BLaER1 (cell line): ENCODE results near the gene OSBPL10.
"Not testable (repeated sequence)": the region's sequence is repeated elsewhere in the genome, so short reads cannot be mapped to it uniquely, and the experiment has no call there.

Experiments used
- H3K27ac ChIP-seq: shearing (Covaris generic); formaldehyde crosslinking; 2 replicates; pipeline ENCODE4 v1.8.1; 2022
- H3K27me3 ChIP-seq: shearing (Covaris generic); formaldehyde crosslinking; 2 replicates; pipeline ENCODE4 v1.8.1; 2022
- H3K36me3 ChIP-seq: shearing (Covaris generic); formaldehyde crosslinking; 2 replicates; pipeline ENCODE4 v1.8.1; 2022
- H3K4me1 ChIP-seq: shearing (Covaris generic); formaldehyde crosslinking; 2 replicates; pipeline ENCODE4 v1.8.1; 2022
- H3K4me2 ChIP-seq: shearing (Covaris generic); formaldehyde crosslinking; 2 replicates; pipeline ENCODE4 v1.8.1; 2022
- H3K4me3 ChIP-seq: shearing (Covaris generic); formaldehyde crosslinking; 2 replicates; pipeline ENCODE4 v1.8.1; 2022
- H3K9ac ChIP-seq: shearing (Covaris generic); formaldehyde crosslinking; 2 replicates; pipeline ENCODE4 v1.8.1; 2022
- H3K9me3 ChIP-seq: shearing (Covaris generic); formaldehyde crosslinking; 2 replicates; pipeline ENCODE4 v1.8.1; 2022
- H4K20me1 ChIP-seq: shearing (Covaris generic); formaldehyde crosslinking; 2 replicates; pipeline ENCODE4 v1.8.1; 2022
- Cebpa-rat ChIP-seq: shearing (Covaris generic); IDR thresholded peaks from 2 replicates; pipeline ENCODE4 v1.8.1; 2022

OSBPL10 gene, protein sequence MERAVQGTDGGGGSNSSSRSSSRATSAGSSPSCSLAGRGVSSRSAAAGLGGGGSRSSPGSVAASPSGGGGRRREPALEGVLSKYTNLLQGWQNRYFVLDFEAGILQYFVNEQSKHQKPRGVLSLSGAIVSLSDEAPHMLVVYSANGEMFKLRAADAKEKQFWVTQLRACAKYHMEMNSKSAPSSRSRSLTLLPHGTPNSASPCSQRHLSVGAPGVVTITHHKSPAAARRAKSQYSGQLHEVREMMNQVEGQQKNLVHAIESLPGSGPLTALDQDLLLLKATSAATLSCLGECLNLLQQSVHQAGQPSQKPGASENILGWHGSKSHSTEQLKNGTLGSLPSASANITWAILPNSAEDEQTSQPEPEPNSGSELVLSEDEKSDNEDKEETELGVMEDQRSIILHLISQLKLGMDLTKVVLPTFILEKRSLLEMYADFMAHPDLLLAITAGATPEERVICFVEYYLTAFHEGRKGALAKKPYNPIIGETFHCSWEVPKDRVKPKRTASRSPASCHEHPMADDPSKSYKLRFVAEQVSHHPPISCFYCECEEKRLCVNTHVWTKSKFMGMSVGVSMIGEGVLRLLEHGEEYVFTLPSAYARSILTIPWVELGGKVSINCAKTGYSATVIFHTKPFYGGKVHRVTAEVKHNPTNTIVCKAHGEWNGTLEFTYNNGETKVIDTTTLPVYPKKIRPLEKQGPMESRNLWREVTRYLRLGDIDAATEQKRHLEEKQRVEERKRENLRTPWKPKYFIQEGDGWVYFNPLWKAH

DNA sequence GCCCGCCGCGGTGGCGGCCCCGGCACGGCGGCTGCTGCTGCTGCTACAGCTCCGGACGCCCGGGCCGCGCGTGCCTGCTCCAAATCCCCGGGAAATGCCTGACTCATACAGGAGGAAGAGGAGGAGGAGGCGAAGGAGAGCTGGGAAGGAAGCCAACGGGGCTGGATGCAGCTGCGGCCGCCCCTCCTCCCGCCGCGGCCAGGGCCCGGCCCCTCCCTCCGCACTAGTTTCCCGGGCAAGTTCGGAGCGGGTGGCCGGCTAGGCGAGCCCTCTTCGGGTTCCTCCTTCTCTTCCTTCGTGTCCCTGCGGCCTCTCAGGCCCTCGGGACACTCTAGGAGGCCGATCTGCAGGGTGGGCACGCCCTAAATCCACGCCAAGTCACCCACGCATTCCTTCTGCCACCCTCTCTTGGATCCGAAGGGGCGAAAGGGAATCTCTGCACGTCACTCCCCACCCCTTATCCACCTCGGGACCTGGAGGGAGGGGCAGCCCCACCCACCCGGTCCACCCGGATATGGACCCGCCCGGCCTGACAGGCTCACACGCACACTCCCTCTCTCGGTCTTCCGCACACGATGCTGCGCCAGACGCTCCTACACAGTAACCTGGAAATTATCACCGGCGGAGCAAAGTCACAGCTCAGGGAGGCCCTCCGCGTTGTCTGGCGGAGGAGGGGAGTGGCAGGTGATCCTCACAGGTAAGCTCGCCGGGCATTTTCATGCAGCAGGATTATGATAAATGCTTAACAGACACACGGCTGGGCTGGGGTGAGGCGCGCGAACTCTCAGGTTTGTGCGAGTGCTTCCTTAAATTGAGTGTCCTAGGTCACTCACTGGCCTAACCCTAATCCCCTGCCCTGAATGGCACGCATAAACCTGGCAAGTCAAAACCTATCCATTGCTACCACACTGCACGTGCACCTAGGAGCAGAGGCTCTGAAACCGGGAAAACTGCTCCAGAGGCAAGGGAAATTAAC is at the start of gene OSBPL10, which contains the start of gene ZNF860:
OSBPL10 (minus strand) TSS at position 57 of the 976 bp plus-strand sequence. CDS start 83 bp downstream, outside the sequence.
ZNF860 (plus strand) TSS at position 545 of the 976 bp plus-strand sequence. CDS start 7,330 bp downstream, outside the sequence.
- Histone ChIP-seq H3K4me1 (peaks cover 14% of the 10 kb centered on the region; the same call in 1 of the 2 replicates), H4K20me1 (no peaks in the 10 kb centered on the region), H3K9ac (peak within 1 kb of the TSS; percentile 69), H3K27ac (no peak within 1 kb of the TSS), H3K9me3 (no peaks in the 10 kb centered on the region), H3K36me3 (no peaks in the 10 kb centered on the region), H3K27me3 (peaks cover 54% of the 10 kb centered on the region), H3K4me3 (peak within 1 kb of the TSS; percentile 76), H3K4me2 (peak within 1 kb of the TSS; percentile 99)
- TF ChIP-seq Cebpa-rat: no peak

DNA sequence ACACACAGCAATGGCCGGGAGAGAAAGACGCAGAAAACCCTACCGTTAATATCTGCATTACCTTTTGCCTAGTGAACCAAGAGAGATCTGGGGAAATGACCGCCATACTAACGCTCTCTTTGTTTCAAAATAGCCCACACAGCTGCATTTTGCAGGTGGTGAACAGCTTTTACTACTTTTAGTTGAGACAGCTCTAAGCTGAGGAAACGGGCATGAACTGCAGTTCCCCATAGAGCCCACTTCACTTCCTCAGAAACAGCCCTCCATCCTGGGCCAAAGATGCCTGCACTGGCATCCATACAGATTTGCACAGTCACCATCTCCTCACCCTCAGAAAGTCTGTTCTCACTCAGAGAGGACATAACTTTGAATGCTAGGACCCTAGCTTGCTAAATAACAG is 45.5 kb upstream of the OSBPL10 start:
- Histone ChIP-seq H3K9me3 (peaks cover 20% of the 10 kb centered on the region), H3K9ac (peak overlapping the region; percentile 64), H3K27ac (peak overlapping the region; percentile 91), H3K4me1 (peaks cover 55% of the 10 kb centered on the region), H3K4me3 (peak overlapping the region; percentile 15; the same call in 1 of the 2 replicates), H3K4me2 (peak overlapping the region; percentile 68), H3K27me3 (no peaks in the 10 kb centered on the region), H4K20me1 (no peaks in the 10 kb centered on the region), H3K36me3 (no peaks in the 10 kb centered on the region)
- TF ChIP-seq Cebpa-rat: no peak

DNA sequence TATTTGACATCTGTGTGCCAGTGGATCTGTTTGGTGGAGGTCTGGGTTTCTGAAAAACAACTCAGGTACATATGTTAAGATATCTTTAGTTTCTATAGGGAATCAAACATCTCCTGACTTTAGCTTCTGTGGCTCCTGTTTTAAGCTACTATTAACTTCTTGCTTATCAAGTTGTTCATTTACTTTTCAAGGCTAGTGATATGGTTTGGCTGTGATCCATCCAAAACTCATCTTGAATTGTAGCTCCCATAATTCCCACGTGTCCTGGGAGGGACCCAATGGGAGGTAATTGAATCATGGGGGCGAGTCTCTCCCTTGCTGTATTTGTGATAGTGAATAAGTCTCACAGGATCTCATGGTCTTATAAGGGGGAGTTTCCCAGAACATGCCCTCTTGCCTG is 41.9 kb upstream of the OSBPL10 start:
- Histone ChIP-seq H3K4me2 (no peak overlapping the region), H3K4me3 (no peak overlapping the region), H4K20me1 (no peaks in the 10 kb centered on the region), H3K27me3 (no peaks in the 10 kb centered on the region), H3K4me1 (peaks cover 61% of the 10 kb centered on the region), H3K9me3 (peaks cover 13% of the 10 kb centered on the region; the same call in 1 of the 2 replicates), H3K9ac (no peak overlapping the region), H3K27ac (no peak overlapping the region), H3K36me3 (no peaks in the 10 kb centered on the region)
- TF ChIP-seq Cebpa-rat: no peak

DNA sequence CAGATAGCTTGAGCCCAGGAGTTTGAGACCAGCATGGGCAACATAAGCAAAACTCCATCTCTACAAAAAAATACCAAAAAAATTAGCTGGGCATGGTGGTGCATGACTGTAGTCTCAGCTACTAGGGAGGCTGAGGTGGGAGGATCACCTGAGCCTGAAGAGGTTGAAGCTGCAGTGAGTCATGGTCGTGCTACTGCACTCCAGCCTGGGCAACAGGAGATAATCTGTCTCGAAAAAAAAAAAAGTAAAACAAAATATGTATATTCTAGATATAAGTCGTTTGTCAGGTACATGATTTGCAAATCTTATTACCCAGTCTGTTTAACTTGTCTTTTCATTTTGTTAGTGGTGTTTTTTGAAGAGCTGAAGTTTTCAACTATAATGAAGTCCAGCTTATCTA is 40.7 kb upstream of the OSBPL10 start:
- no peaks in the 10 kb centered on the region for H4K20me1 ChIP-seq
- H3K4me2 ChIP-seq: no peak overlapping the region
- H3K4me3 ChIP-seq: no peak overlapping the region
- H3K27me3 ChIP-seq: no peaks in the 10 kb centered on the region
- H3K9me3 ChIP-seq: peaks cover 11% of the 10 kb centered on the region; the same call in 1 of the 2 replicates
- peaks cover 52% of the 10 kb centered on the region for H3K4me1 ChIP-seq
- no peak overlapping the region for H3K27ac ChIP-seq
- TF ChIP-seq Cebpa-rat: no peak
- no peaks in the 10 kb centered on the region for H3K36me3 ChIP-seq
- no peak overlapping the region for H3K9ac ChIP-seq

DNA sequence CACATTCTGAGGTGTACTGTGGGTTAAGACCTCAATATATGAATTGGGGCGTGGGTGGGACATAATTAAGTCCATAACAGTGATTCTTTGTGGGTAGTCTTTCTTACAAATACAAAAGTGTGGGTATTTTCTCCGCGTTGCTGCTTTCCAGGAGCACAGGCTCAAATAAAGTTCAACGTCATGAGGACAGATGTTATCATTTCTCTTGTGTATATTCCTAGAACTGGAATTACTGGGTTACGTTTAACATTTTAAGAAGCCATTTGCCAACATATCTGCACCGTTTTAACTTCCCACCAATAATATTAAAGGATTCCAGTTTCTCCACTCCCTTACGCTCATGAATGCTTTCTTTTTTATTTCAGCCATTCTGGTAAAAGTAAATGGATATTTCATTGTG is 40.1 kb upstream of the OSBPL10 start:
- peaks cover 47% of the 10 kb centered on the region for H3K4me1 ChIP-seq
- no peaks in the 10 kb centered on the region for H3K27me3 ChIP-seq
- no peak overlapping the region for H3K27ac ChIP-seq
- TF ChIP-seq Cebpa-rat: no peak
- no peaks in the 10 kb centered on the region for H3K36me3 ChIP-seq
- H3K4me3 ChIP-seq: no peak overlapping the region
- H4K20me1 ChIP-seq: no peaks in the 10 kb centered on the region
- no peak overlapping the region for H3K4me2 ChIP-seq
- no peak overlapping the region for H3K9ac ChIP-seq
- H3K9me3 ChIP-seq: peaks cover 11% of the 10 kb centered on the region; the same call in 1 of the 2 replicates

DNA sequence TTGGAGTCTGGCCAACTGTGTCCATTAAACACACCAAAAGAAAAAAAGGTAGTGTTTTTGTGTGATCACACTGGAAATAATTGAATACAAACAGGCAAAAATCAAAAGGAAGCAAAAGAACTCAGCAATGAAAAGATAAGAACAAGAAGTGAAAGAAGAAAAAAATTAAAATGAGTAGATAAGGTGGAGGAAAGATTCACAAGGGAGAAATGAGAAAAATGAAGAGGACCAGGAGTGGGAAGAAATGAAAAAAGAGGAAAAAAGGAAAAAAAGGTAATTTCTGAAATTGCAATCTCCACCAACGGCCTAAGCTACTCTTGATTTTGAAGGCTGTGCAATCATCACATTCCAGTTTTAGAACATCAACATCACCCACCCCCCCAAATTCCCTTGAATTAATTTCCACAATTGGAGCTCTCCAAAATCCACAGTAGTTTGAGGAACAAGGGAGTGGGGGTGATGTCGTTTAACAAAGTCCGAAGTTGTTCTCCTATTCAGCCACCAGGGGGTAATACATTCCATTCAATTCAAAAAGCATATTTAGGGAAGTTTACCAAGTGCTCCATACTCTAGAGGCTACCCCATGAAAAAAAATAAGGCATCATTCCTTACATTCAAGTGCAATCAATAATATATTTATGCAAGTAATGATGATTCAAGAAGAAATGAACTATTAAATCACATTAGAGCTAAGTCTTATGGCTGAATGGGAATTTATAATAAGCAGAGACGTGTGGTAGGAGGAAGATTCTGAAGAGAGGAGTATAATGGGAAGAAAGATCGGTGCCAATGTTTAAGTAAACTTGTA is 37.9 kb upstream of the OSBPL10 start:
- 0 out of 2 replicates have a peak overlapping the region, but pooled peaks have one; percentile 8 for H3K27ac ChIP-seq
- H3K4me2 ChIP-seq: peak overlapping the region; percentile 66

DNA sequence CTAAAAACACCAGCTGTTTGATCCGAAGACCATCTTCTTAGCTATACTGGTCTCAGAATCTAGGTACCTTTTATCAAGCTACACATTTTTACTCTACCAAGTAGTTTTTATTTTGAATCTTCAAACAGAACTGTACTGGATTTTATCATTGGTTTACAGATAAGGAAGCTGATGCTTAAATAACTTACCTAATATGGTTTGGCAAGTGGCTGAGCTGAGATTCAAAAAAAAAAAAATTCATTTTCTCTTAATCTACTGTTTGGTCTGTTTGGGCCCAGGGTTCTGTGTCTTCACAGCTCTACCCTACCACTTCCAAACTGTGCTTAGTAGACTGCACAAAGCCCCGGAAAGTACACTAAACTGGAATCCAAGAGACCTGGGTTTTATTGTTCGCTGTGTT is 36.2 kb upstream of the OSBPL10 start:
- Histone ChIP-seq H4K20me1 (no peaks in the 10 kb centered on the region), H3K9ac (no peak overlapping the region), H3K9me3 (0 out of 2 replicates have a peak, but pooled peaks cover 3% of the 10 kb centered on the region), H3K4me1 (peaks cover 28% of the 10 kb centered on the region), H3K27ac (no peak overlapping the region), H3K4me2 (no peak overlapping the region), H3K4me3 (no peak overlapping the region), H3K27me3 (no peaks in the 10 kb centered on the region), H3K36me3 (no peaks in the 10 kb centered on the region)
- no peak for TF ChIP-seq Cebpa-rat

More for the DNA sequence above, 37.9 kb upstream of the OSBPL10 start:
- Histone ChIP-seq H3K9ac (no peak overlapping the region), H3K4me1 (peaks cover 28% of the 10 kb centered on the region), H3K9me3 (peaks cover 7% of the 10 kb centered on the region; the same call in 1 of the 2 replicates), H4K20me1 (no peaks in the 10 kb centered on the region), H3K27me3 (no peaks in the 10 kb centered on the region), H3K4me3 (no peak overlapping the region), H3K36me3 (no peaks in the 10 kb centered on the region)
- TF ChIP-seq Cebpa-rat: no peak

DNA sequence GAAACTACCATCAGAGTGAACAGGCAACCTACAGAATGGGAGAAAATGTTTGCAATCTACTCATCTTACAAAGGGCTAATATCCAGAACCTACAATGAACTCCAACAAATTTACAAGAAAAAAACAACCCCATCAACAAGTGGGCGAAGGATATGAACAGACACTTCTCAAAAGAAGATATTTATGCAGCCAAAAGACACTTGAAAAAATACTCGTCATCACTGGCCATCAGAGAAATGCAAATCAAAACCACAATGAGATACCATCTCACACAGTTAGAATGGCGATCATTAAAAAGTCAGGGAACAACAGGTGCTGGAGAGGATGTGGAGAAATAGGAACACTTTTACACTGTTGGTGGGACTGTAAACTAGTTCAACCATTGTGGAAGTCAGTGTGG is 34.6 kb upstream of the OSBPL10 start:
- not testable (repeated sequence) for H3K36me3 ChIP-seq, H3K9ac ChIP-seq, H3K9me3 ChIP-seq, H3K4me3 ChIP-seq, H3K27me3 ChIP-seq, H4K20me1 ChIP-seq, H3K27ac ChIP-seq, H3K4me2 ChIP-seq
- peaks cover 25% of the 10 kb centered on the region for H3K4me1 ChIP-seq

DNA sequence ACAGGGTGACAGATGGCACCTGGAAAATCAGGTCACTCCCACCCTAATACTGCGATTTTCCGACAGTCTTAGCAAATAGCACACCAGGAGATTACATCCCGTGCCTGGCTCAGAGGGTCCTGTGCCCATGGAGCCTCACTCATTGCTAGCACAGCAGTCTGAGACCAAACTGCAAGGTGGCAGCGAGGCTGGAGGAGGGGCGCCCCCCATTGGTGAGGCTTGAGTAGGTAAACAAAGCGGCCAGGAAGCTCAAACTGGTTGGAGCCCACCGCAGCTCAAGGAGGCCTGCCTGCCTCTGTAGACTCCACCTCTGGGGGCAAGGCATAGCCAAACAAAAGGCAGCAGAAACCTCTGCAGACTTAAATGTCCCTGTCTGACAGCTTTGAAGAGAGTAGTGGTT is 29.6 kb upstream of the OSBPL10 start:
- Histone ChIP-seq H3K9me3 (peaks cover 12% of the 10 kb centered on the region), H3K4me1 (peaks cover 13% of the 10 kb centered on the region; the same call in 1 of the 2 replicates)
- not testable (repeated sequence) for H3K4me2 ChIP-seq, H3K9ac ChIP-seq, H3K27ac ChIP-seq, H4K20me1 ChIP-seq, H3K27me3 ChIP-seq, H3K4me3 ChIP-seq, H3K36me3 ChIP-seq
